ENCODE measurements around the gene PEPD.

GRCh38 chr19:33362508-33363228, 158.9 kb downstream of the PEPD start:
- TF ChIP-seq POLR2A (IDR thresholded peaks at IDR 0.05; ENCODE audit: borderline replicate concordance, extremely low read depth, insufficient read depth, insufficient read length) (no peak), EZH2 (IDR thresholded peaks at IDR 0.05) (no peak), YY1 (IDR thresholded peaks at IDR 0.05; ENCODE audit: extremely low read depth, insufficient replicate concordance, low read depth, low read length) (no peak), POLR2AphosphoS5 (IDR thresholded peaks at IDR 0.05; ENCODE audit: low read depth, low read length) (no peak), MAX (IDR thresholded peaks at IDR 0.05) (no peak), EZH2phosphoT487 (IDR thresholded peaks at IDR 0.05; ENCODE audit: borderline replicate concordance) (no peak), EGR1 (IDR thresholded peaks at IDR 0.05; ENCODE audit: low read depth) (no peak), SRF (IDR thresholded peaks at IDR 0.05; ENCODE audit: low read depth) (no peak), SIN3A (IDR thresholded peaks at IDR 0.05; ENCODE audit: low read depth) (no peak)
- TF ChIP-seq, protein P1, sequence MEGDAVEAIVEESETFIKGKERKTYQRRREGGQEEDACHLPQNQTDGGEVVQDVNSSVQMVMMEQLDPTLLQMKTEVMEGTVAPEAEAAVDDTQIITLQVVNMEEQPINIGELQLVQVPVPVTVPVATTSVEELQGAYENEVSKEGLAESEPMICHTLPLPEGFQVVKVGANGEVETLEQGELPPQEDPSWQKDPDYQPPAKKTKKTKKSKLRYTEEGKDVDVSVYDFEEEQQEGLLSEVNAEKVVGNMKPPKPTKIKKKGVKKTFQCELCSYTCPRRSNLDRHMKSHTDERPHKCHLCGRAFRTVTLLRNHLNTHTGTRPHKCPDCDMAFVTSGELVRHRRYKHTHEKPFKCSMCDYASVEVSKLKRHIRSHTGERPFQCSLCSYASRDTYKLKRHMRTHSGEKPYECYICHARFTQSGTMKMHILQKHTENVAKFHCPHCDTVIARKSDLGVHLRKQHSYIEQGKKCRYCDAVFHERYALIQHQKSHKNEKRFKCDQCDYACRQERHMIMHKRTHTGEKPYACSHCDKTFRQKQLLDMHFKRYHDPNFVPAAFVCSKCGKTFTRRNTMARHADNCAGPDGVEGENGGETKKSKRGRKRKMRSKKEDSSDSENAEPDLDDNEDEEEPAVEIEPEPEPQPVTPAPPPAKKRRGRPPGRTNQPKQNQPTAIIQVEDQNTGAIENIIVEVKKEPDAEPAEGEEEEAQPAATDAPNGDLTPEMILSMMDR (IDR thresholded peaks at IDR 0.05 in 2 of 3, conservative IDR thresholded peaks at IDR 0.05 in 1 of 3; ENCODE audit: borderline replicate concordance in 1 of 3, insufficient read depth in 1 of 3, low read depth in 2 of 3, low read length in 2 of 3), result no peak
- TF ChIP-seq, protein P2, sequence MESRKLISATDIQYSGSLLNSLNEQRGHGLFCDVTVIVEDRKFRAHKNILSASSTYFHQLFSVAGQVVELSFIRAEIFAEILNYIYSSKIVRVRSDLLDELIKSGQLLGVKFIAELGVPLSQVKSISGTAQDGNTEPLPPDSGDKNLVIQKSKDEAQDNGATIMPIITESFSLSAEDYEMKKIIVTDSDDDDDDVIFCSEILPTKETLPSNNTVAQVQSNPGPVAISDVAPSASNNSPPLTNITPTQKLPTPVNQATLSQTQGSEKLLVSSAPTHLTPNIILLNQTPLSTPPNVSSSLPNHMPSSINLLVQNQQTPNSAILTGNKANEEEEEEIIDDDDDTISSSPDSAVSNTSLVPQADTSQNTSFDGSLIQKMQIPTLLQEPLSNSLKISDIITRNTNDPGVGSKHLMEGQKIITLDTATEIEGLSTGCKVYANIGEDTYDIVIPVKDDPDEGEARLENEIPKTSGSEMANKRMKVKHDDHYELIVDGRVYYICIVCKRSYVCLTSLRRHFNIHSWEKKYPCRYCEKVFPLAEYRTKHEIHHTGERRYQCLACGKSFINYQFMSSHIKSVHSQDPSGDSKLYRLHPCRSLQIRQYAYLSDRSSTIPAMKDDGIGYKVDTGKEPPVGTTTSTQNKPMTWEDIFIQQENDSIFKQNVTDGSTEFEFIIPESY (IDR thresholded peaks at IDR 0.05; ENCODE audit: extremely low read depth, insufficient replicate concordance, low read length), result no peak

Measured in HCT116 (cell line).